ENCODE measurements around the gene R3HDM2.

Gene R3HDM2

DNA sequence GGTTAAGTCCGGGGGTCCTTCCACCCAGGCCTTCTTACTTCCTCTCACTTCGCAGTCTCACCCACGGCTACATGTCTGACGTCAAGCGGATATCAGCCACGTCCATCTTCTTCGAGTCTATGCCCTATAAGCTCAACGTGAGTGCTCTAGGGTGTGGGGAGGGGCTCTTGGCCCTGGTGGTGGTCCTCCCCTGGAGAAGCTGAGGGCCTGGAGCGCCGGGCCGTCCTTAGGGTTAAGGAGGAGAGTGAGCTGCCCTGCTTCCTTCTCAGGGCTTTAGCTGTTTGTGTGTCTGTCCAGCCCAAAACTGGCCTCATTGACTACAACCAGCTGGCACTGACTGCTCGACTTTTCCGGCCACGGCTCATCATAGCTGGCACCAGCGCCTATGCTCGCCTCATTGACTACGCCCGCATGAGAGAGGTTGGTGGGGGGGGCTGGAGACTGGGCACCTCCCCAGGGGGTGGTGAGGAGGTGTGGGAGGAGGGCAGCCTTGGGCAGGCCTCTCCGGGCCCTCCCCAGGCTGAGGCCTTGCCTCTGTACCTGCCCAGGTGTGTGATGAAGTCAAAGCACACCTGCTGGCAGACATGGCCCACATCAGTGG is 198.6 kb downstream of the R3HDM2 start:
- no peak for DNase-seq (ENCODE audit: low read depth in 2 of 2, low spot score in 1 of 2)

DNA sequence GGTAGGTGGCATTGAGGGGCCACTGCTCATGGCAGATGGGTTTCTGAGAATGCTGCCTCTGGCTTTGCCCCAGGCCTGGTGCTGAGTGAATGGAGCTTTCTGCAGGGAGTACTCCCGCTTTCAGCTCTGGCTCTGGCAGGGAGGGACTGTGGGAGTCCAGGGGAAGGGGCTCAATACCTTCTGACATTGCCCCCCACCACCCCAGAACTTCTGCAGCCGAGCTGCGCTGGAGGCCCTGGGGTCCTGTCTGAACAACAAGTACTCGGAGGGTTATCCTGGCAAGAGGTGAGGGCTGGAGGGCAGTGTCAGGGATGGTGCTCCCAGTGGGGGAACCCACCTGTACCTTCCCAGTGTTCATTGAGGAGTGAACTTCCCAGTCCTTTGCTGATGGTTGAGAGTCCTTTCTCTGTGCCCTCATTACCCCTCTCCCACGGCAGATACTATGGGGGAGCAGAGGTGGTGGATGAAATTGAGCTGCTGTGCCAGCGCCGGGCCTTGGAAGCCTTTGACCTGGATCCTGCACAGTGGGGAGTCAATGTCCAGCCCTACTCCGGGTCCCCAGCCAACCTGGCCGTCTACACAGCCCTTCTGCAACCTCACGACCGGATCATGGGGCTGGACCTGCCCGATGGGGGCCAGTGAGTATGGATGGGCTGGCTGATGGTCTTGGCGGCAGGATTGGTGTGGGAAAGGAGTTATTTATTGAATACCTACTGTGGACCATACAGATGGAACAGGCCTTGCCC is 199.4 kb downstream of the R3HDM2 start:
- DNase-seq (ENCODE audit: low read depth in 2 of 2, low spot score in 1 of 2): no peak

DNA sequence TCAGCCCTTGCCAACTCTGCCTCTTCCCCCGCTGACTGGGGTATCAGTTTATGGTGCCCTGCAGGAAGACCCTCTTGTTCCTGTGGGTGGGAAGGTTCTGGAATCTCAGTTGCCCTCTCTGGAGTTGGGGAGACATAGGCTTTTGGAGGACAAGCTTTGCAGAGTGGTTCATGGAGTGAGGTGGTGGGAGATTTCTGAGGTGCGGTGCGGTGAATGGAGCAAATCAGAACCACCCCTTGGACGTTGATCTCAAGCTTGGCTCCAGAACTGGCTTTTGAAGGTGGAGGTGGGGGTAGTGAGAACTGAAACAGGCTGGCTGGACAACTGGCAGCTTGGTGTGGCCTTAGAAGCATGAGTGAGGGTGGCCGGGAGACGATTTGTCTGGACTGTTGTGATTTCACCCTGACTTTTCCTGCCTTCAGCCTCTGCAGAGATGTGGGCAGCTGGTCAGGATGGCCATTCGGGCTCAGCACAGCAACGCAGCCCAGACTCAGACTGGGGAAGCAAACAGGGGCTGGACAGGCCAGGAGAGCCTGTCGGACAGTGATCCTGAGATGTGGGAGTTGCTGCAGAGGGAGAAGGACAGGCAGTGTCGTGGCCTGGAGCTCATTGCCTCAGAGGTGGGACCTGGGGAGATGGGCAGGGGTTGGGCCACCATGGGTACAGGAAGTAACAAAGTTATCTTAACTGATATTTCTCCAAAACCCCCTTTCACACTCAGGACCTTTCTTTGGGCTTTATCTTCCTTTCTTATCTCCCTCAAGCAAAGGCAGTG is 200.3 kb downstream of the R3HDM2 start:
- no peak for DNase-seq (ENCODE audit: low read depth in 2 of 2, low spot score in 1 of 2)

DNA sequence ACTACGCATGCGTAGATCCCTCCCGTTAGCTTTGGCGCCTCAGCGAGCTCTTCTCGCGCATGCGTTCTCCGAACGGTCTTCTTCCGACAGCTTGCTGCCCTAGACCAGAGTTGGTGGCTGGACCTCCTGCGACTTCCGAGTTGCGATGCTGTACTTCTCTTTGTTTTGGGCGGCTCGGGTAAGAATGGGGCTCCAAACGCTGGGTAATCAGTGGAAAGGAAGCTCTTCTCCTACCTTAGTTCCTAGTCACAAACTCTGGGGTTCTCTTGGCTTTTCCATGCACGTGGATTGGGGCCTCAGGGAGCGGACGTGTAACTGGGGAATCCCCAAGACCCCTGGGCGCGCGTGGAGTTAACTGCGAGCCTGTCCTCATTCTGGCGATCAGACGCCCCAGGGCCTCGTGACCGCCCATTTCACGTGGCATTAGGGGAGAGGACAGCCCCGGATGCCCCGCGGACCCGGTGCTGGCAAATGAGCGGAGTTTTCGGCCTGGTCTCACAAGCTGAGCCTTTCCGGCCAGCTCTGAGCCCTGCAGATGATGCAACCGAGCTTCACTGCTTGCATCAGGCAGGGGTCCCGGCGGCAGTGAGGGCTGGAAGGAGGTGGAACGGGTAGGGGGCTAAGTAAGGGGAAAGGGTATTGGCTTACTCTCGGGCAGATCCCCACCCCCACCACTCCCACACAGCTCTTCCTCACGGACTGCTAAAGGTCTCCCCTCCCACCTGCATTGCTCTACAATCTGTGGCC is 201.0 kb downstream of the R3HDM2 start, which contains the start of gene SHMT2:
TSS of gene SHMT2 (plus strand) at position 78 of the 747 bp plus-strand sequence. CDS start at position 146, 68 bp downstream.
- DNase-seq (ENCODE audit: low read depth in 2 of 2, low spot score in 1 of 2): peak; percentile 86 to 90

DNA sequence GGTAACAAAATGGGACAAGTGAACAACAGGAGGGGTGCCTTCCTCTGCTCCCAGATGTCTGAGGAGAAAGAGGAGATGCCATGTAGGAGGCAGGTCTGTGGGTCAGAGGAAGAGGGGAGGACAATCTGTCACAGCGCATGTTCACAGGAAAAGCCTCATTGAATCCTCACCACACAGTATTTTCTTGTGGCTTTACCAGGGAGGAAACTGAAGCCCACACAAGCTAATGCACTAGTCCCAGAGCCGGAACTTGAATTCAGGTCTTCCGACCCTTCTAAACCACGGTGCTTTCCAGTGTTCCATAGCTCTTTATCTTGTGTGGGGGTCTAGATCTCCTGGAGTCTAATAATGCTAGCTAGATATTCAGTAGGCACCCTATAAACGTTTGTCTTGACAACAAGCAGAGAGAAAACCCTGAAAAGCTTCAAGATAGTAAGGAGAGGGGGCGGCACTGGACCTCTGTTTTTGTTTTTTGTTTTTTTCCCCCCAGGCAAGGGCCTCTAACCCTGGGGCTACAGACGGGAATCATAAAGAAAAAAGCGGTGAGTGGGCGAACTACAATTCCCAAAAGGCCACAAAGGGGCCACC is 201.7 kb downstream of the R3HDM2 start:
- DNase-seq (ENCODE audit: low read depth in 2 of 2, low spot score in 1 of 2): no peak

DNA sequence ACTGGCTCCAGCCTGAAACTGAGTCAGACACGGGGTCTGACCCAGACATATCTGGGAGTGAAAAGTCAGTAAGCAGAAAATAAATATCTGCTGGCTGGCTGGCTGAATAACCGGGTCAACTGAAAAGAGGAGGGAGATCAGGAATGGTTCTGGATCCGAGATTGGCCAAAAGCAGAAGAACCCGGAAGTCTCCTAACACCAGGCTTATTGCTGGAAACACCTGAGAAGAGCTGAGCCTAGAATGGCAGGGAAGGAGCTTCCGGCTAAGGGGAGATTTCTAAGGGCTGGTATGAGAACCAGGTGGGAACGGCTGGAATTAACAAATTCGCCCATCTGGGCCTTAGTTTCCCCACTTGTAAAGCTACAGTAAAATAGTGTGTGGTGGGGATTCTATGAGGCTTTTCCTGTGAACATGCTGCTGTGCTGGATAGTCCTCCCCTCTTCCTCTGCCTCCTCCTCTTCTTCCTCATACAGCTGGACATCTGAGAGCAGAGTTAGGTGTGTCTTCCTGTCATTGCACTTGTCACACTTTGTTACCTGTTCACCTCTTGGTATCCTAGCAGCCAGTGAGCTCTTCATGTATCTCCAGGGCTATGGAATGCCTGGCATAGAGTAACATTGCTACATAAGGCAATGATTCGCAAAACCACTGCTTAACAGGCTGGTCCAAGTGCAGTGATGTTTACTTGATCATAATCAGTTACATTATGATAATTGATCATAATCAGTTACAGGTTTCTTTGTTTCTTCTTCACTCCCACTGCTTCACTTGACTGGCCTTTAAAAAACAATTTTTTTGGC is 203.3 kb downstream of the R3HDM2 start:
- DNase-seq (ENCODE audit: low read depth in 2 of 2, low spot score in 1 of 2): no peak

DNA sequence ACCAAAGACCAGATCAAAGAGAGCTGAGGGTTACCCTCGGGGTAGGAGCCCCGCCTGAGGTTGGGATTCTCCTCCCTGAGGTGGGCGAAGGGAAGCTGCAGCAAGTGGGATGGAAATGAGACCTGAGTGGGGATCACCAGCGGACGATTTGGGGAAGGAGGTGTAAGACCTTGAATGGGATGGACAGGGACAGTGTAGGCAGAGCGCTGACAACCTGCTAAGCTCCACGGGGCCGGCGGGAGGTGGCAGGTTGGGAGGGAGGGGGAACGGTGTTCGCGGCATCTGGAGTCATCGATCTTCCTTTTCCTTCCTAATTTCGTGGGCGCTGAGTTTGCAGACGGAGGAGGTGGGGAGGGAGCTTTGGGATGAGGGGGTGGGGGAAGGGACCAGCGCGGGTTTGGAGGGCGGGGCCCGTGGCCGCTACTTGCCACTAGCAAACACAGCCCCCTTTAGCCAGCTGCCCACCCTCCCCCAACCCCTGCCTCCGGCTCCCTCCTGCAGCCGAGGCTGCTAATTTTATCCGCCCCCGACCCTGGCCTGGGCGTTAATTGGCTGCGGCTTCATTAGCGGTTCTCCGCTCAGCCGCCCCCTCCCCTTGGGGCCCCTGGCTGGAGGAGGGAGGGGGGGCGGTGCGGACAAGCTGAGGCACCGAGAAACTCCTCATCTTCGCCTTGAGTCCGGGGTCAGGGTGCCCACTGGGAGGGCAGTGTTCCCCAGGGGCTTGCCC is 204.1 kb downstream of the R3HDM2 start:
- DNase-seq (ENCODE audit: low read depth in 2 of 2, low spot score in 1 of 2): no peak

DNA sequence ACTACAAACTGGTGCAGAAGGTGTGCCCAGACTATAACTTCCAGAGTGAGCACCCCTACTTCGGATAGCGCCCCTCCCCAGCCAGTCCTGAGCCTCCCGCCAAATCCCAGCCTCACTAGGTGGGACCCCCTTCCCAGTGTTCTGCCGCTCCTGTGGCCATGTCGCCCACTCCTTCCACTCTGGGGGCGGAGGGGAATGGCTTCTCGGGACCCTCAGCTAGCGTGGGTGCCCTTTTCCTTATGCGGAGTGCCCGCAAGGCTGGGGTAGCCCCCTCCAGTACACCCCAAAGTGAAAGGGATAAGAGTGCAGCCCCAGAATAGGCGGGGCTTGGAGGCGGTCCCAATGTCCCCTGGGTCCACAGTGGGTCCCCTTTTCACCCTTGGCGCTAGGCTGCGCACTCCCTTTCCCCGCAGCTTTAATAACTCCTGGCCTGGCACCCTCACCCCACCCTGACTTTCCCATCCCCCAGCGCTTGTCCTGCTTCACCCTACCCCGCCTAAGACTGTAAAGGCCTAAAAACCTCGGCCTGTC is 205.1 kb downstream of the R3HDM2 start:
- DNase-seq (ENCODE audit: low read depth in 2 of 2, low spot score in 1 of 2): no peak

DNA sequence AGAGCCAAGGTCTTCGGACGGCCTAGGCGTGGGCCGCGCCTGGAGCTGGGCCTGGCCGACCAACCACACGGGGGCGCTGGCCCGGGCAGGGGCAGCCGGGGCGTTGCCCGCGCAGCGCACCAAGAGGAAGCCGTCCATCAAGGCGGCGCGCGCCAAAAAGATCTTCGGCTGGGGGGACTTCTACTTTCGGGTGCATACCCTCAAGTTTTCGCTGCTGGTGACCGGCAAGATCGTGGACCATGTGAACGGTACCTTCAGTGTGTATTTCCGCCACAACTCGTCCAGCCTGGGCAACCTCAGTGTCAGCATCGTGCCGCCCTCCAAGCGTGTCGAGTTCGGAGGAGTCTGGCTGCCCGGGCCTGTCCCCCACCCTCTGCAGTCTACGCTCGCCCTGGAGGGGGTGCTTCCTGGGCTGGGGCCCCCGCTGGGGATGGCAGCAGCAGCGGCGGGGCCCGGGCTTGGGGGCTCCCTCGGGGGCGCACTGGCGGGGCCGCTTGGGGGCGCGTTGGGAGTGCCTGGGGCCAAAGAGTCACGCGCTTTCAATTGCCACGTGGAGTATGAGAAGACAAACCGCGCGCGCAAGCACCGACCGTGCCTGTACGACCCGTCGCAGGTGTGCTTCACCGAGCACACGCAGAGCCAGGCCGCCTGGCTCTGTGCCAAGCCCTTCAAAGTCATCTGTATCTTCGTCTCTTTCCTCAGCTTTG is 205.7 kb downstream of the R3HDM2 start:
- no peak for DNase-seq (ENCODE audit: low read depth in 2 of 2, low spot score in 1 of 2)

DNA sequence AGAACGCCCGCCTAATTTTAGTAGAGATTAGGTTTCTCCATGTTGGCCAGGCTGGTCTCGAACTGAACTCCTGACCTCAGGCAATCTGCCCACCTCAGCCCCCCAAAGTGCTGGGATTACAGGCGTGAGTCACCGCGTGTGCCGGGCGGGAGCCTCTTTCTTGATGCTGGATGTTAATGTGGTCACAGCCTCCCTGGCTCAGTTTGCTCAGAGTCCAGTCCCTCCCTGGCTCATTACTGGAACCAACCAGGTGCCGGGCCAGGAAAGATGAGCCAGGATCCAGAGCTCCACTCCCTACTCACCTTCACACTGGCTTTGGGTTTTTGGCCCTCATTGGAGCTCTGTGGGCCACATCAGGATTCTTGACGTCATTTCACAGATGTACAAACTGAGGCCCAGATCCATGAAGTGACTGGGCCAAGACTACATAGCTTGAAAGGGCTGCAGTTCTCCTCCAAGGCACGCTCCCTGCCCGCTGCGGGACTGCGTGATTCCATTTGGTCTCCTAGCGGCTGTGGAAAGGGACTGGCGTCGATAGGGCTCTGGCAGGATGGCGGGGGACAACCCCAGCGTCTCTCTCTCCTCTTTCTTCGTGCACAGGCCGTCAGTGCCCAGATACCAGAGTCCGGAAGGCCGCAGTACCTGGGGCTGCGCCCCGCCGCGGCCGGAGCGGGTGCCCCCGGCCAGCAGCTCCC is 206.4 kb downstream of the R3HDM2 start:
- DNase-seq (ENCODE audit: low read depth in 2 of 2, low spot score in 1 of 2): no peak

DNA sequence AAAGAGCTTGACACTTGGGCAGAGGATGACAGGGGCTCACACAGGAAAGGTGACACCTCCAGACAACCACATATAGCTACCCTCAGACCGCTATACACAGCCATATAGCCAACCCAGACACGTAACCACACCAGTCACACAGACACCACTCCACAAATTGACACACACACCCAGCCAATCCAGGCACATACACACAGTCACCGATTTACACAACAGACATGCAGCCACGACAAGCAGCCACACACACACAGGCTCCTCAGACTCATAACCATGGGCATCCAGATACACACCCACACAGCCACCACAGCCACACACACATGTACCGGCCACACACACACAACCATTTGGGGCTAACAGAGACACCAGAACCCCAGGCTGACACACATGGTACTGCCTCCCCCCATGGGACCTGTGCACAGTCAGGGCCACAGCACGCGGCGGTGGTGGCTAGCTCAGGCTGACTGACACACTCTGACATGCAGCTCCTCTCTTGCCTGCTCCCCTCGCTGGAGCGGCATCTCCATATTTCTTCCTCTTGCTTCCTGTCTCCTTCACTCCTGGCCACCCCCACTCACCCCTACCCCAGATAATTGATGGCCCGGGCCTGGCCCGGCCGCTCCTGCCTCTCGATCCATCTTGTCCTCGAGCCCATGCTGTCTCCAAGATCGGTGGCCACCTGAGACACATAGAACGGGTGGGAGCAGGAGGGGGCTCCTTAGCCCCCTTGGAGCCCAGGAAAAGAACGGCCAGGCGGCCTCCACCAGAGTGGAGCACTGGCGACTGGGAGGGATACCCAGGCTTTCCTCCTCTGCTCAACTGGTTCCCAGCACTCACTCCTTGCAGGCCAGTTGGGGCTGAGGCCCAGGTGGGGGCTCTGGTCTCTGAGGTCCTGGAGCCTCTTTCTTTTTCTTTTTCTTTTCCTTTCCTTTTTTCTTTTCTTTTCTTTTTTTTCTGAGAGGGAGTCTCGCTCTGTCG is 207.4 kb downstream of the R3HDM2 start:
- no peak for DNase-seq (ENCODE audit: low read depth in 2 of 2, low spot score in 1 of 2)

DNA sequence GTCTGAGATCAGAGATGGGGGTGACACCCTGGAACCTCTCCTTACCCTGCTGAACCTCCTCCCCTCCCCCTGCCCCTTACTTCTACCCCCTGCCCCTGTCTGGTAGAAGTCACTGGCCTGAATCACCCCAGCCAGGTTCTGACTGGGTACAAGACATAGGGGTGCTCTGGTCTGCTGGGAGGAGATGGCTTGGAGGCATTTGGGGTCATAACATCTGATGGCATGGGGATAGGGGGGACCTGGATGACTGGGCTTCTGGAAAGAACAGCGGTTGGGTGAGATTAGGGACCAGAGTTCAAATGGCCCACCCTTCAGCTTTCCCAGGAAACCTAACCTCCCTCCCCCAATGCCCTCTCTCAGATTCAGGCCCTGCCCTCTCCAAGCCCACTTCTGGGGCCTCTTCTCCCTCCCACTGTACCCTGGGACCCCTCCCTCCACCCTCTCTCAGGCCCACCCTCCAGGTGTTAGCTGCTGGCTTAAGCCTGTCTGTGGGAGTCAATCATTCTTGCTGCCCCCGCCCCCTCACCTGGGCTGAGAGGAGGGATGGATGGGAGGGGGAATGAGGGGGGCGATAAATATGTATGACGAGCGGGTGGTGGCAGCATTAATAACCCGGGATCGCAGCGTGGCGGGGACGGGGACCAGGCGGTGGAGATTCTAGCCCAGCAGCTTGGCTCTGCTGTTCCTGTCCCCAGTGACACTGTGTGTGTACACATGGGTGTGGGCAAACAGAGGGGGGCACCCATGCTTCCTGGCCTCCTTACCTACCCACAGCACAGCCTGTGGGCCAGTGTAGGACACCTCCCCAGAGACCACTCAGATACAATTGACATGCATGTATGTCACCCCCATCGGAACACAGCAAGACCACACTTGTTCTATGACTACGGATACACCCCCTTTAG is 208.3 kb downstream of the R3HDM2 start:
- no peak for DNase-seq (ENCODE audit: low read depth in 2 of 2, low spot score in 1 of 2)

DNA sequence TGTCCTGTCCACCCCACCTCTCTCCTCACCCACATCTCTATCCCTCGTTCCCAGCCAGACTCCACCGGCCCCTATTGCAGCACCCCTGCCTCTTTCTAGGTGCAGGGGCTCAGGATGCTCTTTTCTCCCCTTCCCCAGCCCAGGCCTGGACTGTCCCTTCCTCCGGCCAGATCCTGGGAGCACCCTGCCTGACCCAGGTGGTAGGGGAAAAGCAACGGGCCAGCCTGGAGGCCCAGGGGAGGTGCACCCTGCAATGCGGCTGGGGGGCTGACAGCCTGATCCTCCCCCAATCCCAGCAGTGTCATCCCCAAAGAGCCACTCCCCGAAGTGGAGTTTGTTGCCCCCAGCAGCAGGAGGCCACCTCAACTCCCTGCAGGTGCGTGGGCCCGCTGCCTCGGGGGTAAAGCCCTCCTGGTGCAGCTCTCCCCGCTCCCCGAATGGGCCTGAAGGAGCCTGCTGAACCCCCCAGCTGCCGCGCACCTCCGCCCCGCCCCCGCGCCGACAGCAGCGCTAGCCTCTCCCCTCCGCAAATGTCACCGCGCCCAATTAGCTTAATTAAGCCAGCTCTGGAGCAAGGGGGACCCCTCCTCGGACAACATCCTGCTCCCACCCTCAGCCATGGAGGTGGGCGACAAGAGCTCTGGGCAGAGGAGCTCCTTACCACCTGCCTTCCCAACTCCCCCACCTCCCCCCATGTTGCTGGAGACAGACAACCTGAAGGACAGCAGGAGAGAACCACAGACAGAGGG is 209.5 kb downstream of the R3HDM2 start:
- DNase-seq (ENCODE audit: low read depth in 2 of 2, low spot score in 1 of 2): no peak

DNA sequence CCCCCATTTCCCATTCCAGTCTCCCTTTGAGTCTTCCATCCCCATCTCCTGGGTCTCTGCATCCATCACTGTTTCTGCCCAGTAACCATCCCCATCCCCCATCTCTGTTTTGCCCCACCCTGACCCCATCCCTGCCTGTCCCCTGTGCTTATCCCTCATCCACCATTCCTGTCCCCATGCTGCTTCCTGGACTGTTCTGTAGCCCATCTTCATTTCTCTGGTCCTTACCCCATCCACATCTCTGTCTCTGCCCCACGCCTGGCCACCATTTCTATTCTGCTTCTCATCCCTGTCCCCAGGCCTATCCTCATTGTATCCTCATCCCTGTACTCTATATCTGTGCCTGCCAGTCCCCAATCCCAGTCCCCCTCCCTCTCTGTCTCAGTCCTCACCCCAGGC is 210.1 kb downstream of the R3HDM2 start:
- DNase-seq (ENCODE audit: low read depth in 2 of 2, low spot score in 1 of 2): no peak

Data from stimulated activated CD8-positive, alpha-beta memory T cell treated with anti-CD3 and anti-CD28 coated beads, Interleukin-4, amount 100 ng/mL, for 4 hours (primary cell).